IMR-90 (cell line): Measurements from ENCODE around the gene TMEM40. TPM values are rescaled to one million over a fixed set of nuclear protein-coding genes. Genes with fewer than 3 reads are reported as not detected.

Source experiments
- ATAC-seq: fragments of 200-7000 bp; cut with Tn5 transposase; 2 replicates; pipeline ENCODE4 v1.9.1; 2020; ENCODE audit warnings: low read depth, mild to moderate bottlenecking, moderate library complexity
- BruUV-seq: library from RNA; stranded (reverse); fragments of 400-500 nt; replicated peaks from 2 replicates; lab custom pipeline; 2021; lab: Mats Ljungman, UMichigan
- CTCF ChIA-PET: fragments of 300-600 bp; formaldehyde crosslinking; extraction: SDS; loops from one replicate; lab custom pipeline; 2021; ENCODE audit warnings: antibody characterized with exemption; lab: Yijun Ruan, JAX
- POLR2A ChIA-PET: fragments of 300-600 bp; sonication (Branson Sonifier 250); formaldehyde crosslinking; loops from one replicate; lab custom pipeline; 2022; ENCODE audit warnings: antibody characterized with exemption; ENCODE audit not compliant: unreplicated experiment; lab: Charles Lee
- DNase-seq: peaks from one replicate; pipeline ENCODE4 v3.0.0; 2013
- H2AFZ ChIP-seq: replicated peaks from 2 replicates; pipeline ENCODE3; 2013; ENCODE audit warnings: low read length, mild to moderate bottlenecking; ENCODE audit not compliant: poor library complexity
- H2AK5ac ChIP-seq: 2 replicates; pipeline ENCODE4 v1.6.1; 2013; ENCODE audit warnings: low read depth, low read length, inconsistent platforms
- H2AK9ac ChIP-seq: replicated peaks from 2 replicates; pipeline ENCODE3; 2013; ENCODE audit warnings: mild to moderate bottlenecking, low read depth, low read length, moderate library complexity; ENCODE audit not compliant: poor library complexity
- H2BK120ac ChIP-seq: 2 replicates; pipeline ENCODE4 v1.6.1; 2013; ENCODE audit warnings: low read depth, low read length, inconsistent platforms
- H2BK15ac ChIP-seq: 3 replicates; pipeline ENCODE4 v1.6.1; 2013; ENCODE audit warnings: low read depth, low read length, inconsistent platforms
- H2BK20ac ChIP-seq: 2 replicates; pipeline ENCODE4 v1.6.1; 2013; ENCODE audit warnings: low read depth, mild to moderate bottlenecking, inconsistent platforms, low read length, moderate library complexity
- H2BK5ac ChIP-seq: 2 replicates; pipeline ENCODE4 v1.6.1; 2013; ENCODE audit warnings: mild to moderate bottlenecking, low read depth, low read length, inconsistent platforms; ENCODE audit not compliant: poor library complexity, severe bottlenecking
- H3K14ac ChIP-seq: replicated peaks from 2 replicates; pipeline ENCODE4 v1.6.1; 2013; ENCODE audit warnings: low read depth, low read length, inconsistent platforms
- H3K18ac ChIP-seq: 2 replicates; pipeline ENCODE4 v1.6.1; 2013; ENCODE audit warnings: low read depth, low read length, control low read depth
- H3K23ac ChIP-seq: 2 replicates; pipeline ENCODE4 v1.6.1; 2013; ENCODE audit warnings: low read depth, low read length, inconsistent platforms
- H3K27ac ChIP-seq: 2 replicates; pipeline ENCODE4 v1.5.1; 2013; ENCODE audit warnings: mild to moderate bottlenecking, control low read depth, low read length; ENCODE audit not compliant: insufficient read depth
- H3K27me3 ChIP-seq: 2 replicates; pipeline ENCODE4 v1.6.1; 2013; ENCODE audit warnings: low read length; ENCODE audit not compliant: control insufficient read depth, insufficient read depth
- H3K36me3 ChIP-seq: 2 replicates; pipeline ENCODE4 v1.6.1; 2013; ENCODE audit warnings: low read length, mixed read lengths; ENCODE audit not compliant: control insufficient read depth, insufficient read depth
- H3K4ac ChIP-seq: 2 replicates; pipeline ENCODE4 v1.6.1; 2013; ENCODE audit warnings: low read depth, low read length, inconsistent platforms
- H3K4me1 ChIP-seq: 2 replicates; pipeline ENCODE4 v1.6.1; 2013; ENCODE audit warnings: low read length, mixed read lengths; ENCODE audit not compliant: control insufficient read depth, insufficient read depth
- H3K4me2 ChIP-seq: 2 replicates; pipeline ENCODE4 v1.6.1; 2013; ENCODE audit warnings: low read depth, mild to moderate bottlenecking, control low read depth, low read length, moderate library complexity
- H3K4me3 ChIP-seq: 2 replicates; pipeline ENCODE4 v1.5.1; 2013; ENCODE audit warnings: low read depth, mild to moderate bottlenecking, control low read depth, low read length, moderate library complexity; ENCODE audit not compliant: insufficient read depth
- H3K56ac ChIP-seq: 2 replicates; pipeline ENCODE4 v1.6.1; 2013; ENCODE audit warnings: low read length, inconsistent platforms; ENCODE audit not compliant: insufficient read depth; ENCODE audit errors: extremely low read depth
- H3K79me1 ChIP-seq, 2 experiments: 2 replicates each; pipeline ENCODE4 v1.6.1; 2013; ENCODE audit warnings: low read length in 2 of 2, inconsistent platforms in 1 of 2, low read depth in 1 of 2
- H3K9ac ChIP-seq: 2 replicates; pipeline ENCODE4 v1.6.1; 2013; ENCODE audit warnings: low read depth, low read length, control low read depth
- H3K9me1 ChIP-seq: 2 replicates; pipeline ENCODE4 v1.6.1; 2013; ENCODE audit warnings: low read length, inconsistent platforms; ENCODE audit not compliant: insufficient read depth
- H3K9me3 ChIP-seq: 2 replicates; pipeline ENCODE4 v1.6.1; 2013; ENCODE audit warnings: low read length; ENCODE audit not compliant: control insufficient read depth, insufficient read depth
- H4K20me1 ChIP-seq: 2 replicates; pipeline ENCODE4 v1.6.1; 2013; ENCODE audit warnings: low read length, inconsistent platforms; ENCODE audit not compliant: insufficient read depth
- H4K5ac ChIP-seq: 2 replicates; pipeline ENCODE4 v1.6.1; 2013; ENCODE audit warnings: mild to moderate bottlenecking, low read depth, low read length, control low read depth
- H4K8ac ChIP-seq, 2 experiments: 2 replicates each; pipeline ENCODE4 v1.6.1; 2013; ENCODE audit warnings: low read depth in 2 of 2, low read length in 2 of 2, control low read depth in 1 of 2, inconsistent platforms in 1 of 2
- H4K91ac ChIP-seq: 2 replicates; pipeline ENCODE4 v1.6.1; 2013; ENCODE audit warnings: low read depth, low read length, inconsistent platforms; ENCODE audit not compliant: insufficient read depth
- CHD1 ChIP-seq: IDR thresholded peaks from 2 replicates; pipeline ENCODE4 v1.6.1; 2012; ENCODE audit warnings: low read depth, low read length, improper control_type of control experiment
- NFE2L2 ChIP-seq: fragments of 150-350 bp; IDR thresholded peaks from 2 replicates; pipeline ENCODE4 v1.6.1; 2016; ENCODE audit warnings: low read depth, mild to moderate bottlenecking, low read length
- POLR2A ChIP-seq: IDR thresholded peaks from 2 replicates; pipeline ENCODE4 v1.6.1; 2012; ENCODE audit warnings: mild to moderate bottlenecking, low read depth, low read length
- RFX5 ChIP-seq: IDR thresholded peaks from 2 replicates; pipeline ENCODE4 v1.8.0; 2012; ENCODE audit warnings: low read depth, mild to moderate bottlenecking, low read length, moderate library complexity
- WGBS, 2 experiments: methylation state at CpG; one replicate each; pipeline versions ENCODE4 v1.1.5 to v1.1.7; 2013; ENCODE audit warnings: missing lambda C conversion rate in 2 of 2; ENCODE audit not compliant: insufficient read length in 1 of 2; ENCODE audit errors: extremely low coverage in 2 of 2; 5-methylcytosine and 5-hydroxymethylcytosine counted together
- dilution Hi-C: fragments of 300-500 bp; cut with HindIII; formaldehyde crosslinking; loops from one replicate; pipeline ENCODE4 v1.14.3; 2018; ENCODE audit warnings: low sequenced_read_pairs; ENCODE audit not compliant: unreplicated experiment
- in situ Hi-C: fragments of 300-500 bp; cut with MboI; formaldehyde crosslinking; loops from 3 replicates; pipeline ENCODE4 v1.14.3; 2019; ENCODE audit warnings: low sequenced_read_pairs, inconsistent platforms, mixed read lengths
- intact Hi-C: fragments of 100-400 bp; cut with micrococcal nuclease; formaldehyde crosslinking; loops from 2 replicates; pipeline ENCODE4 v1.10.0; 2022
- polyA plus RNA-seq, 3 experiments: library from polyadenylated mRNA; depleted of rRNA; stranded (reverse); fragments of >200 nt; gene quantifications; 2 replicates each; pipeline ENCODE4 v1.2.3, GENCODE V29; 2012; ENCODE audit warnings: low replicate concordance in 1 of 3
- total RNA-seq: library from RNA; depleted of rRNA; stranded (reverse); fragments of >200 nt; gene quantifications from 2 replicates; pipeline ENCODE4 v1.2.3, GENCODE V29; 2012
- TF ChIP-seq, protein P1 (sequence below): fragments of 150-350 bp; IDR thresholded peaks from 2 replicates; pipeline ENCODE4 v1.6.1; 2016; ENCODE audit warnings: low read depth, mild to moderate bottlenecking, low read length, moderate library complexity, borderline replicate concordance
- TF ChIP-seq, protein P2 (sequence below): conservative IDR thresholded peaks from 2 replicates; pipeline ENCODE4 v1.5.1; 2012; ENCODE audit warnings: mild to moderate bottlenecking, low read depth, low read length, improper control_type of control experiment

TMEM40 gene
- total and polyA plus RNA-seq, 2 of the 4 experiments (the other 2 are of a cell fraction): 0.27 TPM; not detected in 1

DNA sequence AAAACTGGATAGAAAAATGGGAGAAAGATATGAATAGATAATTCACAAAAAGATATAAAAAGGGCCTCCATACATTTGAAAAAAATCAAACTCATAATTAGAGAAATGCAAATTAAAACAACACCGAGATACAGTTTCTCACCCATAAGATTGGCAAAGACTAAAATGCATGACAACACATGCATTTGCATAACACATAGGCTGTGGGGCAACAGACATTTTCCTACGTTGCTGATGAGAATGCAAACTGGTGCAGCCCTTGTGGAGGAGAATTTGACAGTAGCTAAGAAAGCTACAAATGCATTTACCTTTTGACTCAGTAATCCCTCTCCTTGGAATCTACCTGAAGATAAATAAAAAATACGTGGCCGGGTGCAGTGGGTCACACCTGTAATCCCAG is 26.0 kb upstream of the TMEM40 start:
- in situ Hi-C loops: no loop called here
- Histone ChIP-seq H3K18ac (no peak overlapping the region), H4K8ac (no peak overlapping the region), H3K79me1 (no peaks in the 10 kb centered on the region), H3K9ac (no peak overlapping the region), H2BK20ac (no peak overlapping the region), H3K4me2 (no peak overlapping the region), H3K23ac (no peak overlapping the region), H3K27me3 (peaks cover 4% of the 10 kb centered on the region; the same call in 1 of the 2 replicates), H2AK9ac (no peak overlapping the region), H4K91ac (no peak overlapping the region), H2BK15ac (no peak overlapping the region), H3K36me3 (no peaks in the 10 kb centered on the region), H3K9me1 (no peaks in the 10 kb centered on the region), H3K4ac (no peak overlapping the region), H2BK120ac (no peak overlapping the region), H4K5ac (no peak overlapping the region), H3K4me3 (no peak overlapping the region), H3K4me1 (peaks cover 5% of the 10 kb centered on the region; the same call in 1 of the 2 replicates), H2BK5ac (no peak overlapping the region), H2AK5ac (no peak overlapping the region), H4K20me1 (no peaks in the 10 kb centered on the region), H3K27ac (no peak overlapping the region), H3K56ac (no peak overlapping the region), H2AFZ (no peak overlapping the region), H3K9me3 (no peaks in the 10 kb centered on the region), H3K14ac (no peak overlapping the region)
- no TSS peak for BruUV-seq
- DNase-seq (no peak), ATAC-seq (no peak)
- CTCF ChIA-PET: no interaction called here
- no CpG with 5 or more reads among the region's 4 CpGs for WGBS, 2 experiments
- POLR2A ChIA-PET: no interaction called here
- dilution Hi-C loops: no loop called here
- intact Hi-C loops: no loop called here
- TF ChIP-seq, protein P1, sequence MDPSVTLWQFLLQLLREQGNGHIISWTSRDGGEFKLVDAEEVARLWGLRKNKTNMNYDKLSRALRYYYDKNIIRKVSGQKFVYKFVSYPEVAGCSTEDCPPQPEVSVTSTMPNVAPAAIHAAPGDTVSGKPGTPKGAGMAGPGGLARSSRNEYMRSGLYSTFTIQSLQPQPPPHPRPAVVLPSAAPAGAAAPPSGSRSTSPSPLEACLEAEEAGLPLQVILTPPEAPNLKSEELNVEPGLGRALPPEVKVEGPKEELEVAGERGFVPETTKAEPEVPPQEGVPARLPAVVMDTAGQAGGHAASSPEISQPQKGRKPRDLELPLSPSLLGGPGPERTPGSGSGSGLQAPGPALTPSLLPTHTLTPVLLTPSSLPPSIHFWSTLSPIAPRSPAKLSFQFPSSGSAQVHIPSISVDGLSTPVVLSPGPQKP: no peak
- TF ChIP-seq, protein P2, sequence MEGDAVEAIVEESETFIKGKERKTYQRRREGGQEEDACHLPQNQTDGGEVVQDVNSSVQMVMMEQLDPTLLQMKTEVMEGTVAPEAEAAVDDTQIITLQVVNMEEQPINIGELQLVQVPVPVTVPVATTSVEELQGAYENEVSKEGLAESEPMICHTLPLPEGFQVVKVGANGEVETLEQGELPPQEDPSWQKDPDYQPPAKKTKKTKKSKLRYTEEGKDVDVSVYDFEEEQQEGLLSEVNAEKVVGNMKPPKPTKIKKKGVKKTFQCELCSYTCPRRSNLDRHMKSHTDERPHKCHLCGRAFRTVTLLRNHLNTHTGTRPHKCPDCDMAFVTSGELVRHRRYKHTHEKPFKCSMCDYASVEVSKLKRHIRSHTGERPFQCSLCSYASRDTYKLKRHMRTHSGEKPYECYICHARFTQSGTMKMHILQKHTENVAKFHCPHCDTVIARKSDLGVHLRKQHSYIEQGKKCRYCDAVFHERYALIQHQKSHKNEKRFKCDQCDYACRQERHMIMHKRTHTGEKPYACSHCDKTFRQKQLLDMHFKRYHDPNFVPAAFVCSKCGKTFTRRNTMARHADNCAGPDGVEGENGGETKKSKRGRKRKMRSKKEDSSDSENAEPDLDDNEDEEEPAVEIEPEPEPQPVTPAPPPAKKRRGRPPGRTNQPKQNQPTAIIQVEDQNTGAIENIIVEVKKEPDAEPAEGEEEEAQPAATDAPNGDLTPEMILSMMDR: no peak
- no peak for TF ChIP-seq NFE2L2
- TF ChIP-seq RFX5: no peak
- TF ChIP-seq CHD1: no peak
- TF ChIP-seq POLR2A: no peak
